Measurements from ENCODE around the gene GJB1. TPM values are rescaled to one million over a fixed set of nuclear protein-coding genes. Genes with fewer than 3 reads are reported as not detected.

The GJB1 gene
- total and polyA plus RNA-seq, 2 donors = 0.34 to 0.79 TPM

- no peak overlapping the region for H3K27ac ChIP-seq (ENCODE audit: low read depth)
- no peak overlapping the region for H3K4me3 ChIP-seq (ENCODE audit: low read depth, low read length)
- H3K36me3 ChIP-seq (ENCODE audit: insufficient read depth) = no peaks in the 10 kb centered on the region
- DNase-seq (ENCODE audit: extremely low spot score) = no peak
- no peaks in the 10 kb centered on the region for H3K4me1 ChIP-seq (ENCODE audit: insufficient read depth)
Measured at GRCh38 chrX:71191248-71191647, 31.8 kb upstream of the GJB1 start.

GRCh38 chrX:71195964-71196649, 26.9 kb upstream of the GJB1 start:
- H3K27ac ChIP-seq (ENCODE audit: low read depth) = no peak overlapping the region
- WGBS = 57% methylated on average over 4 of the region's 4 CpGs
- no peaks in the 10 kb centered on the region for H3K36me3 ChIP-seq (ENCODE audit: insufficient read depth)
- no peak for DNase-seq (ENCODE audit: extremely low spot score)
- no peaks in the 10 kb centered on the region for H3K4me1 ChIP-seq (ENCODE audit: insufficient read depth)
- H3K4me3 ChIP-seq (ENCODE audit: low read depth, low read length) = no peak overlapping the region

- H3K36me3 ChIP-seq (ENCODE audit: insufficient read depth) = no peaks in the 10 kb centered on the region
- H3K4me1 ChIP-seq (ENCODE audit: insufficient read depth) = no peaks in the 10 kb centered on the region
- no peak overlapping the region for H3K4me3 ChIP-seq (ENCODE audit: low read depth, low read length)
- no peak for DNase-seq (ENCODE audit: extremely low spot score)
- no peak overlapping the region for H3K27ac ChIP-seq (ENCODE audit: low read depth)
- WGBS = 60% methylated on average over 3 of the region's 3 CpGs
Measured at GRCh38 chrX:71198066-71198465, 25.0 kb upstream of the GJB1 start.

GRCh38 chrX:71199252-71200008, 23.6 kb upstream of the GJB1 start:
- WGBS = 89% methylated on average over 7 of the region's 7 CpGs
- no peak for DNase-seq (ENCODE audit: extremely low spot score)
- no peak overlapping the region for H3K4me3 ChIP-seq (ENCODE audit: low read depth, low read length)
- H3K36me3 ChIP-seq (ENCODE audit: insufficient read depth) = no peaks in the 10 kb centered on the region
- no peak overlapping the region for H3K27ac ChIP-seq (ENCODE audit: low read depth)
- no peaks in the 10 kb centered on the region for H3K4me1 ChIP-seq (ENCODE audit: insufficient read depth)

- 54% methylated on average over 3 of the region's 3 CpGs for WGBS
- DNase-seq (ENCODE audit: extremely low spot score) = no peak
- no peaks in the 10 kb centered on the region for H3K4me1 ChIP-seq (ENCODE audit: insufficient read depth)
- no peaks in the 10 kb centered on the region for H3K36me3 ChIP-seq (ENCODE audit: insufficient read depth)
- H3K4me3 ChIP-seq (ENCODE audit: low read depth, low read length) = no peak overlapping the region
- no peak overlapping the region for H3K27ac ChIP-seq (ENCODE audit: low read depth)
Measured at GRCh38 chrX:71210816-71211215, 12.2 kb upstream of the GJB1 start.

GRCh38 chrX:71212536-71212935, 10.5 kb upstream of the GJB1 start:
- Histone ChIP-seq H3K4me3 (ENCODE audit: low read depth, low read length) (no peak overlapping the region), H3K4me1 (ENCODE audit: insufficient read depth) (no peaks in the 10 kb centered on the region), H3K36me3 (ENCODE audit: insufficient read depth) (no peaks in the 10 kb centered on the region), H3K27ac (ENCODE audit: low read depth) (no peak overlapping the region)
- DNase-seq (ENCODE audit: extremely low spot score) = no peak
- WGBS = 52% methylated on average over 5 of the region's 5 CpGs

GRCh38 chrX:71214152-71214551, 8.9 kb upstream of the GJB1 start:
- H3K36me3 ChIP-seq (ENCODE audit: insufficient read depth) = no peaks in the 10 kb centered on the region
- no peak overlapping the region for H3K27ac ChIP-seq (ENCODE audit: low read depth)
- 88% methylated on average over 1 of the region's 1 CpG for WGBS
- H3K4me1 ChIP-seq (ENCODE audit: insufficient read depth) = no peaks in the 10 kb centered on the region
- DNase-seq (ENCODE audit: extremely low spot score) = no peak
- no peak overlapping the region for H3K4me3 ChIP-seq (ENCODE audit: low read depth, low read length)

- no peaks in the 10 kb centered on the region for H3K36me3 ChIP-seq (ENCODE audit: insufficient read depth)
- H3K4me3 ChIP-seq (ENCODE audit: low read depth, low read length) = no peak overlapping the region
- 91% methylated on average over 5 of the region's 5 CpGs for WGBS
- H3K27ac ChIP-seq (ENCODE audit: low read depth) = no peak overlapping the region
- no peak for DNase-seq (ENCODE audit: extremely low spot score)
- H3K4me1 ChIP-seq (ENCODE audit: insufficient read depth) = no peaks in the 10 kb centered on the region
Measured at GRCh38 chrX:71214604-71215337, 8.3 kb upstream of the GJB1 start.

- Histone ChIP-seq H3K4me3 (ENCODE audit: low read depth, low read length) (no peak overlapping the region), H3K36me3 (ENCODE audit: insufficient read depth) (no peaks in the 10 kb centered on the region), H3K27ac (ENCODE audit: low read depth) (no peak overlapping the region), H3K4me1 (ENCODE audit: insufficient read depth) (no peaks in the 10 kb centered on the region)
- DNase-seq (ENCODE audit: extremely low spot score) = no peak
- WGBS = 84% methylated on average over 10 of the region's 10 CpGs
Measured at GRCh38 chrX:71215338-71215912, 7.6 kb upstream of the GJB1 start.

- 33% methylated on average over 6 of the region's 6 CpGs for WGBS
- Histone ChIP-seq H3K27ac (ENCODE audit: low read depth) (no peak overlapping the region), H3K36me3 (ENCODE audit: insufficient read depth) (no peaks in the 10 kb centered on the region), H3K4me3 (ENCODE audit: low read depth, low read length) (no peak overlapping the region), H3K4me1 (ENCODE audit: insufficient read depth) (no peaks in the 10 kb centered on the region)
- DNase-seq (ENCODE audit: extremely low spot score) = no peak
Measured at GRCh38 chrX:71216485-71216884, 6.5 kb upstream of the GJB1 start.

GRCh38 chrX:71217298-71217697, 5.7 kb upstream of the GJB1 start:
- H3K4me3 ChIP-seq (ENCODE audit: low read depth, low read length) = no peak overlapping the region
- H3K27ac ChIP-seq (ENCODE audit: low read depth) = no peak overlapping the region
- WGBS = 93% methylated on average over 6 of the region's 6 CpGs
- H3K4me1 ChIP-seq (ENCODE audit: insufficient read depth) = no peaks in the 10 kb centered on the region
- DNase-seq (ENCODE audit: extremely low spot score) = no peak
- no peaks in the 10 kb centered on the region for H3K36me3 ChIP-seq (ENCODE audit: insufficient read depth)

- WGBS = 96% methylated on average over 1 of the region's 1 CpG
- Histone ChIP-seq H3K4me3 (ENCODE audit: low read depth, low read length) (no peak overlapping the region), H3K27ac (ENCODE audit: low read depth) (no peak overlapping the region), H3K36me3 (ENCODE audit: insufficient read depth) (no peaks in the 10 kb centered on the region), H3K4me1 (ENCODE audit: insufficient read depth) (no peaks in the 10 kb centered on the region)
- DNase-seq (ENCODE audit: extremely low spot score) = no peak
Measured at GRCh38 chrX:71221145-71221544, 1.9 kb upstream of the GJB1 start.

GRCh38 chrX:71224098-71224708, 1.2 kb downstream of the GJB1 start:
- WGBS = 79% methylated on average over 32 of the region's 32 CpGs
- no peaks in the 10 kb centered on the region for H3K4me1 ChIP-seq (ENCODE audit: insufficient read depth)
- no peaks in the 10 kb centered on the region for H3K36me3 ChIP-seq (ENCODE audit: insufficient read depth)
- no peak overlapping the region for H3K4me3 ChIP-seq (ENCODE audit: low read depth, low read length)
- no peak overlapping the region for H3K27ac ChIP-seq (ENCODE audit: low read depth)
- DNase-seq (ENCODE audit: extremely low spot score) = no peak

All from urinary bladder (tissue), 4 donors.